Gastroesophageal sphincter (tissue), 4 donors: ENCODE measurements around the gene MIB2. TPM values are rescaled to one million over a fixed set of nuclear protein-coding genes. Genes with fewer than 3 reads are reported as not detected.
A peak's percentile ranks its signal among the peaks of the same experiment; 100 is the strongest.

Experiments used
- ATAC-seq: fragments of 150-250 bp; one replicate; pipeline ENCODE4 v1.9.1; 2016; ENCODE audit warnings: mild to moderate bottlenecking, moderate library complexity
- H3K27ac ChIP-seq, 4 donors: fragments of 200-600 bp; sonication (generic) in 3 of 4; 1 replicate in 3 of 4; 2 replicates in 1 of 4; pipeline ENCODE4 v1.5.1; 2016 to 2019
- H3K27me3 ChIP-seq: fragments of 200-600 bp; sonication (generic); one replicate; pipeline ENCODE4 v1.5.1; 2019
- H3K36me3 ChIP-seq, 2 donors: fragments of 200-600 bp; sonication (generic); one replicate each; pipeline ENCODE4 v1.5.1; 2019; ENCODE audit warnings: control low read depth in 1 of 2
- H3K4me1 ChIP-seq, 3 donors: fragments of 200-600 bp; sonication (generic); 1 replicate in 2 of 3; 2 replicates in 1 of 3; pipeline ENCODE4 v1.5.1; 2016 to 2019; ENCODE audit warnings: control low read depth in 2 of 3
- H3K4me3 ChIP-seq, 2 donors: fragments of 200-600 bp; sonication (generic); one replicate each; pipeline ENCODE4 v1.5.1; 2019; ENCODE audit warnings: mild to moderate bottlenecking in 1 of 2, moderate library complexity in 1 of 2
- H3K9me3 ChIP-seq, 3 donors: fragments of 200-600 bp; sonication (generic); one replicate each; pipeline ENCODE4 v1.5.1; 2017 to 2019; ENCODE audit warnings: control low read depth in 2 of 3
- EP300 ChIP-seq: sonication (generic); formaldehyde crosslinking; IDR thresholded peaks from one replicate; pipeline ENCODE4 v1.6.1; 2017; ENCODE audit warnings: antibody characterized with exemption, mild to moderate bottlenecking
- POLR2A ChIP-seq, 2 donors: fragments of 450-650 bp; IDR thresholded peaks; one replicate each; pipeline ENCODE4 v1.6.1; 2017; ENCODE audit warnings: antibody characterized with exemption in 2 of 2, mild to moderate bottlenecking in 2 of 2, moderate library complexity in 1 of 2
- POLR2AphosphoS5 ChIP-seq: sonication (generic); formaldehyde crosslinking; IDR thresholded peaks from one replicate; pipeline ENCODE4 v1.6.1; 2017; ENCODE audit warnings: antibody characterized with exemption
- WGBS, 2 donors: methylation state at CpG; one replicate each; pipeline ENCODE4 v1.1.5; 2018; ENCODE audit warnings: low coverage in 1 of 2; 5-methylcytosine and 5-hydroxymethylcytosine counted together
- total RNA-seq, 4 donors: library from RNA; depleted of rRNA; stranded (reverse); fragments of >200 nt; gene quantifications; one replicate each; pipeline ENCODE4 v1.1.0, GENCODE V29; 2016
- TF ChIP-seq, protein P1 (sequence below), 4 experiments: fragments of 200-600 bp in 2 of 4; fragments of 450-650 bp in 2 of 4; sonication (generic) in 1 of 4; IDR thresholded peaks; one replicate each; pipeline ENCODE4 v1.5.1; 2017 to 2019; ENCODE audit warnings: antibody characterized with exemption in 4 of 4, mild to moderate bottlenecking in 2 of 4, moderate library complexity in 2 of 4

The MIB2 gene
- total RNA-seq, 4 donors from 2014 or later, result 51.4 to 85.3 (median 69.3) TPM

DNA sequence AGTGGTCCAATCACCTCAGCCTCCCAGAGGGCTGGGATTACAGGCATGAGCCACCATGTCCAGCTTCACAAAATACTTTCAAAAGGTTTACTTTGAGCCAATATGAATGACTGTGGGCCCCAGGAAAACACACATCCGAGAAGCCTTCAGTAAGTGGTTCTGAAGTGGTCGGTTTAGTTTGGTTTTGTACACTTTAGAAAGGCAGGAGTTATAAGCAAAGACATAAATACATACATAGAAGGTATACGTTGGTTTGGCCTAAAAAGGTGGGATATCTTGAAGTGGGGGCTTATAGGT lies 3.2 kb upstream of the MIB2 start:
- 74 to 80% methylated on average over 2 to 3 of the region's 3 CpGs for WGBS, 2 donors

DNA sequence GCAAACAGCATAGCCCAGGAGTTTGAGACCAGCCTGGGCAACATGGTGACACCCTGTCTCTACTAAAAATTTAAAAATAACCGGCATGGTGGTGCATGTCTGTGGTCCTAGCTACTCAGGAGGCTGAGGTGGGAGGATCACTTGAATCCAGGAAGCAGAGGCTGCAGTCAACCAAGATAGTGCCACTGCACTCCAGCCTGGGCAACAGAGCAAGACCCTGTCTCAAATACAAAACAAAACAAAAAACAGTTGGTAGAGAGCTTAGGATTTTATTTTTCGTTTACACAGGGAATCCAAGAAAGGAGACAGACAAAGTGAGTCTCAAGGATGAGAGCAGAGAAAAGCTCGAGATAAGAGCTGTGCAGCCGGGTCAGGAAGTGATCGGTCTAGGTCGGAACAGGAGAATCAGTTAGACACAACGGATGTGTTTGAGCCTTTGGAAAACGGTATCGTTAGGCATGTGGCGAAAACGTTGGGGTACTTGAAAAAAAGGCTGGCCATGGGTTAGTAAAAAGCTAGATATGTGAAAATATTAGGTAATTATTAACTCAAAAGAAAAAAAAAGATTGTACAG lies 1.7 kb upstream of the MIB2 start:
- Histone ChIP-seq H3K4me1 (peaks cover 0 to 37% (median 22%) of the 10 kb centered on the region in 3 donors), H3K4me3 (peak overlapping the region in 1 of 2 donors; percentile 85), H3K27ac (no peak overlapping the region), H3K9me3 (no peaks in the 10 kb centered on the region), H3K27me3 (no peaks in the 10 kb centered on the region), H3K36me3 (peaks cover 0 to 13% of the 10 kb centered on the region in 2 donors)
- no peak for ATAC-seq
- TF ChIP-seq POLR2AphosphoS5, result no peak
- TF ChIP-seq, protein P1, sequence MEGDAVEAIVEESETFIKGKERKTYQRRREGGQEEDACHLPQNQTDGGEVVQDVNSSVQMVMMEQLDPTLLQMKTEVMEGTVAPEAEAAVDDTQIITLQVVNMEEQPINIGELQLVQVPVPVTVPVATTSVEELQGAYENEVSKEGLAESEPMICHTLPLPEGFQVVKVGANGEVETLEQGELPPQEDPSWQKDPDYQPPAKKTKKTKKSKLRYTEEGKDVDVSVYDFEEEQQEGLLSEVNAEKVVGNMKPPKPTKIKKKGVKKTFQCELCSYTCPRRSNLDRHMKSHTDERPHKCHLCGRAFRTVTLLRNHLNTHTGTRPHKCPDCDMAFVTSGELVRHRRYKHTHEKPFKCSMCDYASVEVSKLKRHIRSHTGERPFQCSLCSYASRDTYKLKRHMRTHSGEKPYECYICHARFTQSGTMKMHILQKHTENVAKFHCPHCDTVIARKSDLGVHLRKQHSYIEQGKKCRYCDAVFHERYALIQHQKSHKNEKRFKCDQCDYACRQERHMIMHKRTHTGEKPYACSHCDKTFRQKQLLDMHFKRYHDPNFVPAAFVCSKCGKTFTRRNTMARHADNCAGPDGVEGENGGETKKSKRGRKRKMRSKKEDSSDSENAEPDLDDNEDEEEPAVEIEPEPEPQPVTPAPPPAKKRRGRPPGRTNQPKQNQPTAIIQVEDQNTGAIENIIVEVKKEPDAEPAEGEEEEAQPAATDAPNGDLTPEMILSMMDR (IDR thresholded peaks at IDR 0.05), result no peak
- WGBS, 2 donors, result 73 to 83% methylated on average over 1 to 10 of the region's 11 CpGs

More for the DNA sequence above, 3.2 kb upstream of the MIB2 start:
- Histone ChIP-seq H3K27me3 (no peaks in the 10 kb centered on the region), H3K27ac (peak overlapping the region in 1 of 4 donors; percentile 47), H3K4me3 (no peak overlapping the region), H3K9me3 (no peaks in the 10 kb centered on the region), H3K36me3 (no peaks in the 10 kb centered on the region), H3K4me1 (peaks cover 0 to 29% (median 16%) of the 10 kb centered on the region in 3 donors)
- no peak for TF ChIP-seq POLR2AphosphoS5
- TF ChIP-seq, protein P1 (IDR thresholded peaks at IDR 0.05), result no peak
- TF ChIP-seq EP300, result no peak
- TF ChIP-seq POLR2A (IDR thresholded peaks at IDR 0.05), result no peak
- no peak for ATAC-seq

DNA sequence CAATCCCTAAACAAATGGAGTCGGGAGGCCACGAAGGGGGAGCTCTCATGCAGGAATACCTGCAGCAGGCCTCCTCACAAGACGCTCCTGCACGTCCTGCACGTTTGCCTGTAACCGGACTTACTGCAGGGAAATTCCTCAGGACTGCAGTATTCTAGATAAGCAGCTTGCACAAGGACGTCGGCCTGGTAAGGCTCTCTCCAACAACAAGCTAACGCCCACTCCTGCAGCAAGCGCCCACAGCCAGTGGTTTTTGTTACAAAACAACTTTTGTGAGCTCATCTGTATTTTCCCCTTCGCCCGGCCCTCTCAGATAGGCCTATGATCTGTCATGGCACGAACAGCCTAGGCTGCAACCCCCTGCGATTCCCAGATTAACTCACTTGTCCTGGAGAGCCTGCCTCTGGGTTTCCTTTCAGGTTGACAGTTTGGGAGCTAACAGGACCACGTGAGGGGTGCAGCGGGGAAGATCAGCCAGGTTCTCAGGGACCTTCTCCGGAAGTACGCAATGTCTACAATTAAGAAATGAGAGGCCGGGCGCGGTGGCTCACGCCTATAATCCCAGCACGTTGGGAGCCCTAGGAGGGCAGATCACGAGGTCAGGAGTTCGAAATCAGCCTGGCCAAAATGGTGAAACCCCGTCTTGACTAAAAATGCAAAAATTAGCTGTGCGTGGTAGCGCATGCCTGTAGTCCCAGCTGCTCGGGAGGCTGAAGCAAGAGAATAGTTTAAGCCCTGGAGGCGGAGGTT lies 921 bp upstream of the MIB2 start:
- TF ChIP-seq, protein P1 (IDR thresholded peaks at IDR 0.05), result no peak
- TF ChIP-seq POLR2A (IDR thresholded peaks at IDR 0.05) (no peak), EP300 (no peak), POLR2AphosphoS5 (no peak)
- Histone ChIP-seq H3K4me3 (peak overlapping the region; percentile 70 to 85), H3K36me3 (peaks cover 0 to 21% of the 10 kb centered on the region in 2 donors), H3K27ac (peak overlapping the region in 2 of 4 donors; percentile 100), H3K4me1 (peaks cover 0 to 40% (median 22%) of the 10 kb centered on the region in 3 donors), H3K27me3 (no peaks in the 10 kb centered on the region), H3K9me3 (no peaks in the 10 kb centered on the region)
- ATAC-seq, result no peak
- WGBS, 2 donors, result 15 to 44% methylated on average over 11 to 24 of the region's 30 CpGs

DNA sequence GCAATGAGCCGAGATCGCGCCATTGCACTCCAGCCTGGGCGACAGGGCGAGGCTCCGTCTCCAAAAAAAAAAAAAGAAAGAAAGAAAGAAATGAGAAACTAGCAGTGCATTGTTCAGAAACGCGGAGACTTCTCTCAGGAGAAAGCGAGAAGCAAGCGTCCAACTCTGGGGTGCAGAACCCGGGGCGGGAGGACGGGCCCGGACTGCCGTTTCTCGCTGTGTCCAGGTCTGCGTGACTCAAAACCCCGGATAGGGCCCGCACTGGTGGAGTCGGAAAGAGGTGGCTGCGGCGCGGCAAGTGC lies 395 bp upstream of the MIB2 start:
- no peaks in the 10 kb centered on the region for H3K27me3 ChIP-seq
- ATAC-seq, result no peak

More for the DNA sequence above, 395 bp upstream of the MIB2 start:
- Histone ChIP-seq H3K9me3 (no peaks in the 10 kb centered on the region), H3K36me3 (peaks cover 0 to 25% of the 10 kb centered on the region in 2 donors), H3K27ac (peak overlapping the region in 3 of 4 donors; percentile 99 to 100 (median 100)), H3K4me1 (peaks cover 0 to 45% (median 22%) of the 10 kb centered on the region in 3 donors), H3K4me3 (peak overlapping the region; percentile 70 to 85)
- 0 to 2% methylated on average over 9 to 16 of the region's 23 CpGs for WGBS, 2 donors
- TF ChIP-seq, protein P1 (IDR thresholded peaks at IDR 0.05), result no peak
- TF ChIP-seq POLR2AphosphoS5, result no peak
- TF ChIP-seq EP300, result no peak
- no peak for TF ChIP-seq POLR2A (IDR thresholded peaks at IDR 0.05)
